H4 (cell line): ENCODE measurements around the gene DMBX1. TPM values are rescaled to one million over a fixed set of nuclear protein-coding genes. Genes with fewer than 3 reads are reported as not detected.

Source experiments
- DNase-seq: peaks from one replicate; pipeline ENCODE4 v3.0.0-alpha.2; 2015; ENCODE audit warnings: low spot score
- total RNA-seq: library from RNA; depleted of rRNA; stranded (reverse); fragments of >200 nt; shearing (Covaris generic); gene quantifications from 2 replicates; pipeline ENCODE4 v1.2.3, GENCODE V29; 2014; rRNA removed

DMBX1 gene
- total RNA-seq: 0.37 TPM in 2 replicates

DNA sequence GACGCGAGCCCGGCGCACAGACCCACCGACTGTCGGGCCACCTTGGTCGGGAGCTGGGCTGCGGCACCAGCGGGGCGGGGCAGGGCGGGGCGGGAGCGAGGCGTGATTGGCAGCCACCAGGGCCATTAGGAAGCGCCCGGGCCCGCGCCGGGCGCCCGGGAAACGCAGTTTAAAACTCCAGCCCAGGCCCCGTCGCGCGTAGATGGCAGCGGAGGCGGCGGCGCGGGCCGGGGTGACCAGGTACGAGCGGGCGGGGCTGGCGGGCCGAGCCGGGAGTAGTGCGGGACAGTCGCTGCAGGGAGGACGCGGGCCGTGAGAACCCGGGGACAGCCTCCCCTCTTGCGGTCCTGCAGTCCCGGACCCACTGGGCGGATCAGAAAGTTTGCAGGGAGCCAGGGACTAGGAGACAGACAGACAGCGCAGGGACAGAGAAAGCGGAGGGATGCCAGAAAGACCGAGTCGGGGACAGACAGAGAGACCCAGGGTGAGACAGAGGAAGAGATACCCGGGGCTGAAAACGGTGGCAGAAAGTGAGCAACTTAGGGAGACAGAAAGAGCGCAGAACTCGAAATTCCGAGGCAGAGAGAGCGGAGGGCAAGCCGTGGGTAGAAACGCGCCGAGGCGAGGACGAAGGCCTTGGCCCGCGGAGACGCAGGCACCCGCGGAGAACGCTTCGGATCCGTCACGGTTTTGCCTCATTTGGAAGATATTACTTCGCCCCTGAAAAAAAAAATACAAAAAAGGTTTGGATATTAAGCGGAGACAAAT, at the start of gene DMBX1:
Gene DMBX1, plus strand, starts transcription at position 199 of the 768 bp plus-strand sequence. CDS start 17,175 bp downstream, outside the sequence.
- peak; percentile 31 for DNase-seq

DNA sequence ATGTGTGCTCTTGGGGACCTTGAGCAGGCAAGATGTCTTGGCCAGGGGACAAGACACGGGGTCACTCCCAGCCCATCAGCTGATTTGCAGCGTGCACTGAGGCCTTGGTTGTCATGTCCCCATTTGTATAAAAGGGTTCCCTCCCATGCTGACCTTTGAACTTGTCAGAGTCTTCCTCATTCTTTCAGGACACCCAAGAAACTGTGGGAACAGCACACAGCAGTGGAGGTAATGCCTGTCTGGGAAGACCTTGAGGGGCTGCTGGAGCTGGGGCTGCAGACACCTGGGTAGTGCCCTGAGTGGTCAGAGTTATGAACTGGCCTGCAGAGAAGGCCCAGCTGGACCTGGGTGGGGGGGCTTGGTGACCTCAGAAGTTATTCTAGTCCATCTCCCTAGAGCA, 49.2 kb upstream of the DMBX1 start:
- no peak for DNase-seq

- peak; percentile 93 for DNase-seq
These were observed 47.1 kb upstream of the DMBX1 start for GRCh38 chr1:46442317-46443161.

- no peak for DNase-seq
These were observed 45.2 kb upstream of the DMBX1 start for GRCh38 chr1:46444466-46444865.

GRCh38 chr1:46445773-46446256, 43.8 kb upstream of the DMBX1 start:
- DNase-seq: no peak

GRCh38 chr1:46446646-46447498, 42.8 kb upstream of the DMBX1 start:
- peak; percentile 67 for DNase-seq

DNA sequence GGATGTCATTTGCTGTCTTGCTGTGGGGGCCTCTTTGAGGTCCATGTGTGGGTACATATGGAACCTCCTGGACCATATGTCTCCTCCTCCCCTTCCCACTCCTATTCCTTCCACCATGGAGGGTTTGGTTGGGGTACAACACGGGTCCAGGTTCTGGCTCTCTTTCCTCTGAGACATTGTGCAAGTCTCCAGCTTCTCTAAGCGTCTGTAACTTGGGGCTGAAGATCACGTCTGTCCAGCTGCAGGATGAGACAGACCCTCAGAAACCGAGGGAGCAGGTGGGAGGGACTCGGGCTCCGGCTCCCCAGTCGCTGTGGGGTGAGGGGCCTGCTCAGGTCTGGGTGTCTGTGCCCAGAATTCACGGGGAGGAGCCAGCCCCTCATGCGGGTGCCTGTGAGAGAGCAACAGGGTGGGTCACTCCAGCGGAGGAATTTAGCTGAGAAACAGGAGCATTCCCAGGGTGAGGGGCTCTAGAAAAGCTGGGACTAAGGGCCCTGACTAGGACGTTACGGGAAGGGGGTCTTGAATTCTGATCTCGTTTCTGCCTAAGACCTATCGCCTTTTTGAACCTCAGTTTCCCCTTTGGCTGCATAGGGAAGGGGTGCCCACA, 42.0 kb upstream of the DMBX1 start:
- DNase-seq: no peak

DNA sequence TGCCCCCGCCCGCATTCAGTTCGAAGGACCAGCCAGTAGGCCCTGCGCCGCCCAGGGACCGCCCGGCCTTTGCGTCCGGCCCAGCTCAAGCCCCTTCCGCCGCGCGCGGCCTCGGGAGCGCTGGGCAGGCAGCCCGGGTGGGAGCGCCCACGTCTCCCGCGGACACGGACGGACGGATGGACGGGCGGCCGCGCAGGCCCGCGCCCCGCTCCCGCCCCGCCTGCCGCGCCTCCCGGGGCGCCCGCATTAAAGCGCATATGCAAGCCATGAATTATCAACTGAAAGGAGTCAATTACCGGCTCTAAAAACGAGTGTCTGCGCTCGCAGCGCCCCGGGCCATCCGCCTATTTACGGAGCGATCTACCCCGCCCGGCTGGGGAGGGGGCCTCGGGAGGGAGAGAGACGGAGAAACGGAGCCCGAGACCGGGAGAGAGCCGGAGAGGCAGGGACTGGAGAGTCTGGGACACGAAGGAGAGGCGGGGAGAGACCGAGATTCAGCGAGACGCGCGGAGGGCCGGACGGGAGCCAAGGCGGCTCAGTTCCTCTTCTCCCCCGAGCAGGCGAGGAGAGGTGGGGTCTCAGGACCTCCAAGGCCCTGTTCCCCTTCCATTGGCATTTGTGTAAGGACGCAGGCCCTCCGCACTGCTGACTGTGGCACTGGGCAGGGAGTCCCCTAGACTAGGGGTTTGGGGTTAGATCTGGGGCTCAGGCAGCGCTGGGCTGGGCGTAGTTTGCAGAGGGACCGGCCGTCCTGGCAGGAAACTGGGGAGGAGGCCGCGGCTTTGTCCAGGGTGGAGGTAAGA, 41.3 kb upstream of the DMBX1 start:
- DNase-seq: no peak

DNA sequence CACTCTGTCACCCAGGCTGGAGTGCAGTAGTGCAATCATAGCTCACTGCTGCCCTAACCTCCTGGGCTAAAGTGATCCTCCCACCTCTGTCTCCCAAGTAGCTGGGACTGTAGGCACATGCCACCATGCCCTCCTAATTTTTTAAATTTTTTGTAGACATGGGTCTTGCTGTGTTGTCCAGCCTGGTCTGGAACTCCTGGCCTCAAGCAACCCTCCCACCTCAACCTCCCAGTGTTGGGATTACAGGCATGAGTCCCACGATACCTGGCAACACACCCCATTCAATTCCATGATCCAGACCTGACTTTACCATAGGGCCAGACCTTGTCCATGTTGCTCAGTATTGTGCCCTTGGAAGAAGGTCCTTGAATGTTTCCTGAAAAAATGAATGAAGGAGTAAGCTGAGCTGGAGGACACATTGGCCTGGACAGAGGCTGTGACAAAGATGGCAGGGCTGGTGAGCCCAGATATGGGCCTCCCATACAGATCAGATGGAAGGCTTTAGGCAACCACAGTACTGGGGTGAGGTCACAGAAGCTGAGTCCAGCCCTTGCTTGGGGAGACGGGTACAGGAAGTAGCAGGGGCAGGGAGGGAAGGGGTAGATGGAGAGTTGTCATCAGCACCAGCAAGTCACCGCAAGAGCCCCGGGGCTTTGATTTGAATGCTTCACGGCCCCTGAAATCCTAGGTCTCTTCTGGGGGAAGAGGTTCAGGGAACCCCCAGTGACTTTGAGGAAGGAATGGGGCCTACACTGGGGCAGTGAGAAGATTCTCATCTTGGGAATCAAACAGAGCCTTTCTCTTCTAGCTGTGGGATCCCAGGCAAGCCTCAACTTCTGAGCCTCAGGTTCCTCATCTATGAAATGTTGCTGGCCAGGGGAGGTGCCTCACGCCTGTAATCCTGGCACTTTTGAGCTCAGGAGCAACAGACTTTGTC, 40.1 kb upstream of the DMBX1 start:
- no peak for DNase-seq

DNA sequence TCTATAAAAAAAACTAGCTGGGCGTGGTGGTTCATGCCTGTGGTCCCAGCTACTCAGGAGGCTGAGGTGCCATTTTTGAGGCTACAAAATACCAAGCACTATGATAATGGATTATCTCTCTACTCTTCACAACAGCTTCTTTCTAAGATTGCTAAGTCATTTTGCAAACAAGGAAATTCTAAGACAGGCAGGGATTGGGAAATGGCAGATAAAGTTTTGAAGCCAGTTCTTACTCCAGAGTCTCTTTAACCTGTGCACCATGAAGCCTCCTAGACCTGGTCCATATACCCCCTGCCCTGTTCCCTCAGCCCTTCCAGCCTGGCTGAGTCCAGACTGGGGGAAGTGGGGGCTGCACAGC, 39.5 kb upstream of the DMBX1 start:
- no peak for DNase-seq

- no peak for DNase-seq
These were observed 37.4 kb upstream of the DMBX1 start for GRCh38 chr1:46451948-46452930.

DNA sequence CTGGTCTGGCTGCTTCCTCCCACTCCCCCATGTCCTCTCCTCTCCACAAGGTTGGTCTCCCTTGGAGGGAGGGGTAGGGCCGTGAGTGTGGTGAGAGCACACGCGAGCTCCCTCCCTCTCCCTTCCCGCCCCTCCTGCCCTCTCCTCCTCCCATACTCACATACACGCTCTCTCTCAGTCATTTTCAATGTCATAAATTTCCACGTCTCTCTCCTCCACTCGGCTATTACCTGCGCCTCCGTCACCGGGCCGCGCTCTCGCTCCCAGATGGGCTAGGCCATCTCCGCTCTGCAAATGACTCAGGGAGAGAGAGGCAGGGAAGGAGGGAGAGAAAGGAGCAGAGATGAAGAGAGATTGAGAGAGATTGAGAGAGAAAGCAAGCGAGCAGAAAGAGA, 36.7 kb upstream of the DMBX1 start:
- no peak for DNase-seq

DNA sequence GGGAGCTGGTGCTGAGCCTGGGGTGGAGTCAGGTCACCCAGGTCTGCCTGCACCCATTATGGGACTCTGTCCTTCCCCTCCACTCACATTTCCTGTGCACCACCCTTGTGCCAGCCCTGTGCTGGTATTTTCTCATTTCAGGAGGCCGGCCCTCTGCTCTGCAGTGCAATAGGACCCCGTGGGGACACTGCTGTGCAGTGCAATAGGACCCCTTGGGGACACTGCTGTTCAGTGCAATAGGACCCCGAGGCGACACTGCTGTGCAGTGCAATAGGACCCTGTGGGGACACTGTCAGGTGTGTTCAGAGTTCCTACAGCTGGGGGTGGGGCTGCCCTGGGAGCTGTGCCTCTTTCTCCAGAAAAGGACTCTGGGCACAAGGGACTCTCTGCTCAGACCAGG, 36.2 kb upstream of the DMBX1 start:
- no peak for DNase-seq

DNA sequence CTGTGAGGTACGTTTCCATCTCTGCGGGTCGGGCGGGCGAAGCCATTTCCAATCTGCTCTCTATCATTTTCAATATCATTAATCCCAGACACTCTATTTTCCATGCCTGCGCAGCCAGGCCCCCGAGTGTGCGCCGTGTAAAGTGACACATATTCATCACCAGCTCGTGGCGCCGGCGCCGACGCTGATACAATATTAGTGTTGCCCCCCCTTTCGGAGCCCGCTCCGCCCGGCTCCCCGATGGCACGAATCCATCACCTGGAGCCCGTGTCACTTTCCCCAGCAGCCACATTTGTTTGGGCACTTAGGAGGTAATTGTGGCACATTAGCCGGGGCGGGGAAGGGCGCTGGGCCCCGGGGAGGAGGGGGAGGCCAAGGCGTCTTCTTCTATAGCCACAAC, 33.7 kb upstream of the DMBX1 start:
- DNase-seq: no peak

- no peak for DNase-seq
These were observed 33.1 kb upstream of the DMBX1 start for GRCh38 chr1:46456411-46456963.

GRCh38 chr1:46457178-46457577, 32.5 kb upstream of the DMBX1 start:
- DNase-seq: no peak

- DNase-seq: no peak
These were observed 31.4 kb upstream of the DMBX1 start for GRCh38 chr1:46458190-46458589.

DNA sequence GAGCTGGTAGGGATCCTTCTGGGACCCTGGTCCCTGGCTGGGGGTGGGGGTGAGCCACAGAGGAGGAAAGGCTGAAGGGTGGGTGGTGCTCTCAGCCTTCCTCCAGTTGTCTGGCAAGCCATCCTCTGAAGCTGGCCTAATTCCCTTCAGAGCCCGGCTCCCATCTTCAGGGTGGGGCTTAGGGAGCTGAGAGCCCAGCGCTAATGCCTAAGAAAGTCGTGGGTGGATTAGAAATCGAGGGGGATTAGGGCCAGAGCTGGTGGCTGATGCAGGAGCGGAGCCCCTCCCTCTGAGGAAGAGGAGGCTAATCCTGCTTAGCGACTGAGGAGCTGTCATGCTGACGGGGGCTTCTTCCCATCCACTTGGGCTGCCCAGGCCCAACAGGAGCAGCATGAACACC, 30.8 kb upstream of the DMBX1 start:
- DNase-seq: no peak
